CD4-positive, alpha-beta T cell (primary cell): ENCODE results near the gene BEGAIN. TPM values are rescaled to one million over a fixed set of nuclear protein-coding genes. Genes with fewer than 3 reads are reported as not detected.

Experiments
- ATAC-seq: fragments of 200-7000 bp; cut with Tn5 transposase; one replicate; pipeline ENCODE4 v1.10.0; 2022; ENCODE audit warnings: mild to moderate bottlenecking; ENCODE audit not compliant: poor library complexity
- CTCF ChIA-PET: fragments of 350-600 bp; sonication (Branson Sonifier 250); formaldehyde crosslinking; loops from one replicate; lab custom pipeline; 2021; ENCODE audit warnings: antibody characterized with exemption, inconsistent platforms; lab: Charles Lee
- POLR2A ChIA-PET: fragments of 350-600 bp; sonication (Branson Sonifier 250); formaldehyde crosslinking; loops from one replicate; lab custom pipeline; 2021; ENCODE audit warnings: antibody characterized with exemption, inconsistent platforms; lab: Charles Lee
- DNase-seq, 14 experiments: peaks; one replicate each; pipeline ENCODE4 v3.0.0-alpha.2; 2013 to 2020; ENCODE audit warnings: mixed read lengths in 2 of 14
- H3K27ac ChIP-seq, 2 donors: one replicate each; pipeline versions ENCODE4 v1.5.1 to v1.7.0; 2013; ENCODE audit warnings: low read length in 2 of 2, low read depth in 1 of 2, mild to moderate bottlenecking in 1 of 2
- H3K27me3 ChIP-seq, 2 experiments: 1 replicate in 1 of 2; 2 replicates in 1 of 2; pipeline versions ENCODE4 v1.6.1 to v1.7.0; 2013; ENCODE audit warnings: low read length in 2 of 2, control low read depth in 1 of 2, mild to moderate bottlenecking in 1 of 2, moderate library complexity in 1 of 2; ENCODE audit not compliant: insufficient read depth in 2 of 2, control insufficient read depth in 1 of 2
- H3K36me3 ChIP-seq: one replicate; pipeline ENCODE4 v1.6.1; 2013; ENCODE audit warnings: low read length, control low read depth; ENCODE audit not compliant: insufficient read depth
- H3K4me1 ChIP-seq: one replicate; pipeline ENCODE4 v1.6.1; 2013; ENCODE audit warnings: low read length, control low read depth; ENCODE audit not compliant: insufficient read depth
- H3K4me3 ChIP-seq: one replicate; pipeline ENCODE4 v1.5.1; 2013; ENCODE audit warnings: mild to moderate bottlenecking, low read length, moderate library complexity
- H3K9me3 ChIP-seq, 2 experiments: 1 replicate in 1 of 2; 2 replicates in 1 of 2; pipeline versions ENCODE4 v1.6.1 to v1.7.0; 2013; ENCODE audit warnings: low read length in 2 of 2, mild to moderate bottlenecking in 2 of 2, control low read depth in 1 of 2, moderate library complexity in 1 of 2; ENCODE audit not compliant: control insufficient read depth in 1 of 2, insufficient read depth in 1 of 2
- H3K27ac Mint-ChIP-seq: one replicate; pipeline ENCODE4 v1.8.0; 2020; ENCODE audit warnings: mixed read lengths
- H3K27me3 Mint-ChIP-seq: one replicate; pipeline ENCODE4 v1.8.0; 2021; ENCODE audit warnings: mixed read lengths
- H3K36me3 Mint-ChIP-seq: one replicate; pipeline ENCODE4 v1.8.0; 2021; ENCODE audit warnings: low read depth, mixed read lengths
- H3K4me1 Mint-ChIP-seq: one replicate; pipeline ENCODE4 v1.8.0; 2021; ENCODE audit warnings: low read depth, mixed read lengths
- H3K4me3 Mint-ChIP-seq: one replicate; pipeline ENCODE4 v1.8.0; 2020; ENCODE audit warnings: mild to moderate bottlenecking, mixed read lengths
- H3K9me3 Mint-ChIP-seq: one replicate; pipeline ENCODE4 v1.8.0; 2020; ENCODE audit warnings: mixed read lengths
- CTCF ChIP-seq: fragments of 200-600 bp; IDR thresholded peaks from one replicate; pipeline ENCODE4 v1.8.0; 2022; ENCODE audit warnings: antibody characterized with exemption, mild to moderate bottlenecking
- intact Hi-C, 2 experiments: fragments of 100-400 bp; cut with DNase I in 1 of 2; cut with micrococcal nuclease in 1 of 2; formaldehyde crosslinking; loops; one replicate each; pipeline versions ENCODE4 v1.15.1 to v1.9.0; 2023 to 2025; cut with DNase I, micrococcal nuclease
- total RNA-seq, 174 experiments: library from RNA in 2 of 174; stranded (reverse) in 2 of 174; gene quantifications; one replicate each; pipeline ENCODE4 v1.2.3 and lab custom pipeline; 2021 to 2026

Gene BEGAIN
- total RNA-seq, 2 experiments from 2014 or later = 1.5 to 2.0 TPM

- intact Hi-C loops = no loop called here
- H3K4me3 Mint-ChIP-seq = no peak overlapping the region
These were observed 45.3 kb downstream of the BEGAIN start for GRCh38 chr14:100541621-100542560.

GRCh38 chr14:100540926-100541620 is 46.1 kb downstream of the BEGAIN start:
- no peaks in the 10 kb centered on the region for H3K27me3 ChIP-seq
- H3K4me3 Mint-ChIP-seq = no peak overlapping the region
- no peaks in the 10 kb centered on the region for H3K9me3 Mint-ChIP-seq
- ChIA-PET CTCF (no interaction called here), POLR2A (no interaction called here)
- no peaks in the 10 kb centered on the region for H3K36me3 ChIP-seq
- no peaks in the 10 kb centered on the region for H3K36me3 Mint-ChIP-seq
- H3K27me3 Mint-ChIP-seq = no peaks in the 10 kb centered on the region
- no peak overlapping the region for H3K27ac ChIP-seq
- H3K4me1 Mint-ChIP-seq = no peaks in the 10 kb centered on the region
- H3K27ac Mint-ChIP-seq = no peak overlapping the region
- peaks cover 6% of the 10 kb centered on the region for H3K4me1 ChIP-seq
- no peak for DNase-seq
- H3K9me3 ChIP-seq = peaks cover 0 to 11% of the 10 kb centered on the region in 2 experiments
- no peak for ATAC-seq
- no peak overlapping the region for H3K4me3 ChIP-seq
- intact Hi-C loops = no loop called here
- no peak for TF ChIP-seq CTCF

More at GRCh38 chr14:100541621-100542560, 45.3 kb downstream of the BEGAIN start:
- Histone ChIP-seq H3K4me3 (no peak overlapping the region), H3K36me3 (no peaks in the 10 kb centered on the region), H3K27ac (no peak overlapping the region), H3K27me3 (no peaks in the 10 kb centered on the region), H3K4me1 (peaks cover 12% of the 10 kb centered on the region), H3K9me3 (peaks cover 0 to 11% of the 10 kb centered on the region in 2 experiments)
- H3K36me3 Mint-ChIP-seq = no peaks in the 10 kb centered on the region
- CTCF ChIA-PET = no interaction called here
- no peaks in the 10 kb centered on the region for H3K9me3 Mint-ChIP-seq
- no peak overlapping the region for H3K27ac Mint-ChIP-seq
- no peak for TF ChIP-seq CTCF
- ATAC-seq (no peak), DNase-seq (no peak)
- no peaks in the 10 kb centered on the region for H3K27me3 Mint-ChIP-seq
- H3K4me1 Mint-ChIP-seq = peaks cover 6% of the 10 kb centered on the region
- POLR2A ChIA-PET = no interaction called here

GRCh38 chr14:100540141-100540925 is 46.9 kb downstream of the BEGAIN start:
- intact Hi-C loops = no loop called here
- no peak for TF ChIP-seq CTCF

More at GRCh38 chr14:100540141-100540925, 46.9 kb downstream of the BEGAIN start:
- Mint-ChIP-seq H3K9me3 (no peaks in the 10 kb centered on the region), H3K27ac (no peak overlapping the region), H3K4me3 (no peak overlapping the region), H3K36me3 (no peaks in the 10 kb centered on the region), H3K27me3 (no peaks in the 10 kb centered on the region), H3K4me1 (no peaks in the 10 kb centered on the region)
- no peak overlapping the region for H3K4me3 ChIP-seq
- H3K9me3 ChIP-seq = peaks cover 0 to 11% of the 10 kb centered on the region in 2 experiments
- DNase-seq = no peak
- H3K27ac ChIP-seq = no peak overlapping the region
- ChIA-PET CTCF (no interaction called here), POLR2A (no interaction called here)
- H3K4me1 ChIP-seq = no peaks in the 10 kb centered on the region
- ATAC-seq = no peak
- no peaks in the 10 kb centered on the region for H3K27me3 ChIP-seq
- H3K36me3 ChIP-seq = no peaks in the 10 kb centered on the region
